ENCODE measurements around the gene DAG1. TPM values are rescaled to one million over a fixed set of nuclear protein-coding genes. Genes with fewer than 3 reads are reported as not detected.

The DAG1 gene
- total RNA-seq, 1 experiment from 2014 or later, result 206 TPM

GRCh38 chr3:49566312-49566711 is 96.2 kb downstream of the DAG1 start:
- POLR2A ChIA-PET (ENCODE audit: unreplicated experiment), result no interaction called here
- no peak overlapping the region for H3K4me2 ChIP-seq
- DNase-seq, result no peak
- no peaks in the 10 kb centered on the region for H3K9me3 ChIP-seq (ENCODE audit: insufficient read depth, low read depth)
- no peak overlapping the region for H2AFZ ChIP-seq
- no peaks in the 10 kb centered on the region for H3F3A ChIP-seq (ENCODE audit: insufficient read depth, low read depth)
- intact Hi-C loops (cut with micrococcal nuclease; ENCODE audit: unreplicated experiment), result no loop called here
- CTCF ChIA-PET, result no interaction called here
- no peaks in the 10 kb centered on the region for H3K4me1 ChIP-seq (replicated peaks; ENCODE audit: insufficient read depth)
- TF ChIP-seq EZH2 (IDR thresholded peaks at IDR 0.05; ENCODE audit: low read depth) (no peak), CTCF (conservative IDR thresholded peaks at IDR 0.05) (peak; percentile 59)
- no peak overlapping the region for H3K27ac ChIP-seq
- H3K27me3 ChIP-seq (ENCODE audit: insufficient read depth, low read depth), result peaks cover 8% of the 10 kb centered on the region; the same call in 1 of the 2 replicates
- H3K9me2 ChIP-seq (ENCODE audit: insufficient read depth), result no peaks in the 10 kb centered on the region
- H3K4me3 ChIP-seq, result no peak overlapping the region
- no peaks in the 10 kb centered on the region for H3K79me2 ChIP-seq (ENCODE audit: low read depth)
- H4K20me1 ChIP-seq (ENCODE audit: insufficient read depth), result no peaks in the 10 kb centered on the region
- no TSS peak for BruUV-seq (replicated peaks)
- no peaks in the 10 kb centered on the region for H3K36me3 ChIP-seq (ENCODE audit: low read depth)

DNA sequence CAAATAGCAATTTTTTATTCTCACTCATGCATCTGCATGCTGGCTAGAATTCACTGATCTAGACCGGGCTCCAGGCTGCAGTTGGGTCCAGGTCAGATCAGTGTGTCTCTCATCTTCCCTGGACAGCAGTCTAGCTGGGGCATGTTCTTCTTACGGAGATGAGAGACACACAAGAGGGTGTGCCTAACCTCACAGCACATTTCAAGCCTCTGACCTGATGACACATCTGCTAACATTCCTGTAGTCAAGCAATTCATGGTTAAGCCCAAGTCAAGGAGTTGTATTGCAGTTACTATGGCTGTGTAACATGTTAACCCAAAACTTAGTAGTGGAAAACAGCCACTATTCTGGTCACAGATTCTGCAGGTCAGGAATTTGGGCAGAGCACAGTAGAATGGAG is 97.3 kb downstream of the DAG1 start:
- ChIA-PET POLR2A (ENCODE audit: unreplicated experiment) (interaction anchor here (0.6 kb wide), 1 partner anchor 538 kb away, joined by 6 read pairs; no protein-coding TSS in a partner anchor), CTCF (no interaction called here)
- H3K79me2 ChIP-seq (ENCODE audit: low read depth), result no peaks in the 10 kb centered on the region
- no peaks in the 10 kb centered on the region for H4K20me1 ChIP-seq (ENCODE audit: insufficient read depth)
- no peaks in the 10 kb centered on the region for H3K4me1 ChIP-seq (replicated peaks; ENCODE audit: insufficient read depth)
- H3K4me2 ChIP-seq, result no peak overlapping the region
- no peak overlapping the region for H3K4me3 ChIP-seq
- no peaks in the 10 kb centered on the region for H3F3A ChIP-seq (ENCODE audit: insufficient read depth, low read depth)
- no peak for DNase-seq
- H3K27ac ChIP-seq, result no peak overlapping the region
- H3K36me3 ChIP-seq (ENCODE audit: low read depth), result no peaks in the 10 kb centered on the region
- peaks cover 1% of the 10 kb centered on the region; the same call in 1 of the 2 replicates for H3K27me3 ChIP-seq (ENCODE audit: insufficient read depth, low read depth)
- no peaks in the 10 kb centered on the region for H3K9me2 ChIP-seq (ENCODE audit: insufficient read depth)
- no peak overlapping the region for H2AFZ ChIP-seq
- BruUV-seq (replicated peaks), result no TSS peak
- intact Hi-C loops (cut with micrococcal nuclease; ENCODE audit: unreplicated experiment), result no loop called here
- H3K9me3 ChIP-seq (ENCODE audit: insufficient read depth, low read depth), result no peaks in the 10 kb centered on the region
- TF ChIP-seq EZH2 (IDR thresholded peaks at IDR 0.05; ENCODE audit: low read depth) (no peak), CTCF (conservative IDR thresholded peaks at IDR 0.05) (no peak)

GRCh38 chr3:49568965-49569364 is 98.9 kb downstream of the DAG1 start:
- no peak for DNase-seq
- BruUV-seq (replicated peaks), result no TSS peak
- H3K27me3 ChIP-seq (ENCODE audit: insufficient read depth, low read depth), result no peaks in the 10 kb centered on the region
- ChIA-PET POLR2A (ENCODE audit: unreplicated experiment) (no interaction called here), CTCF (no interaction called here)
- H3K4me3 ChIP-seq, result no peak overlapping the region
- no peaks in the 10 kb centered on the region for H3K36me3 ChIP-seq (ENCODE audit: low read depth)
- no peak overlapping the region for H2AFZ ChIP-seq
- no peaks in the 10 kb centered on the region for H3K9me3 ChIP-seq (ENCODE audit: insufficient read depth, low read depth)
- H3K79me2 ChIP-seq (ENCODE audit: low read depth), result no peaks in the 10 kb centered on the region
- H4K20me1 ChIP-seq (ENCODE audit: insufficient read depth), result no peaks in the 10 kb centered on the region
- TF ChIP-seq EZH2 (IDR thresholded peaks at IDR 0.05; ENCODE audit: low read depth), result no peak
- no peak for TF ChIP-seq CTCF (conservative IDR thresholded peaks at IDR 0.05)
- intact Hi-C loops (cut with micrococcal nuclease; ENCODE audit: unreplicated experiment), result no loop called here
- H3K4me2 ChIP-seq, result no peak overlapping the region
- H3F3A ChIP-seq (ENCODE audit: insufficient read depth, low read depth), result no peaks in the 10 kb centered on the region
- H3K27ac ChIP-seq, result no peak overlapping the region
- no peaks in the 10 kb centered on the region for H3K4me1 ChIP-seq (replicated peaks; ENCODE audit: insufficient read depth)
- no peaks in the 10 kb centered on the region for H3K9me2 ChIP-seq (ENCODE audit: insufficient read depth)
